ENCODE measurements around the gene CNOT2. TPM values are rescaled to one million over a fixed set of nuclear protein-coding genes. Genes with fewer than 3 reads are reported as not detected.

The CNOT2 gene
- total and polyA plus RNA-seq, 2 experiments from 2014 or later, result 110 to 152 TPM

DNA sequence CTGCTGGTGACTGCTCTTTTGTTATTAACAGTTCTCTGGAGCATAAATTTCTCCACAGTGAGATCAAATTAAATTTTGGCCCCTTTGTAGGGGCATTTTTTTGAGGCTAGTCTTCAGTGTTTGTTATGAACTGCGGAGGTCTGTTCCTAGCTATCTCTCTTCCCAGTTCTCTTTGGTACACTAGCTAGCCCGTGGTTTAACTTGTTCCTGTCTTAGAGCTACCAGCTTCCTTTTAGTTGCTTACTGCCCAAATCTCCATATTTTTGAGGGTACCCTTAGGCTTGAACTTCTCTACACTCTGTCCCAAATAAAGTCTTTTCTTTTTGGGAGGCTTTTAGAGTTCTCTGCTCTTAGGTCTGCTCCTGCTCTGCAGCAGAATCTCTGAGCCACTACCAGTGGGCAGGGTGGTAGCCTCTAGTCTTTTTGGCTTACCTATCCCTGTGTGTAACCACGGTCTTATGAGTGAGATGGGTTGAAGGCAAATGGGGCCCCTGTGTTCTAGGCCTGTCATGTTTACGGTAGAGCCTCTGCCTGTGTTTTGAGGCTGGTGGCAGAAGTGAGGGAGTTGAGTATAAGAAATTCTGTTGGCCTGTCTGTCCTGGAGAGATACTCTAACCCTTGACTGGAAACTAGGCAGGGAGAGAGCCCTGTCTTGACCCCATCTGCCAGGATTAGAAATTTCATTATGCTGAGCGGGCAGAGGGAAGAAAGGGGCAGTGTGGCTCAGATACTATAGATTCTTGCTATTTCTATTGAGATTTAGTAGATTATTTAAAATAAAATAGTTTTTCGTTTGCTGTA, 21.0 kb downstream of the CNOT2 start (continued):
- TF ChIP-seq, protein P1, sequence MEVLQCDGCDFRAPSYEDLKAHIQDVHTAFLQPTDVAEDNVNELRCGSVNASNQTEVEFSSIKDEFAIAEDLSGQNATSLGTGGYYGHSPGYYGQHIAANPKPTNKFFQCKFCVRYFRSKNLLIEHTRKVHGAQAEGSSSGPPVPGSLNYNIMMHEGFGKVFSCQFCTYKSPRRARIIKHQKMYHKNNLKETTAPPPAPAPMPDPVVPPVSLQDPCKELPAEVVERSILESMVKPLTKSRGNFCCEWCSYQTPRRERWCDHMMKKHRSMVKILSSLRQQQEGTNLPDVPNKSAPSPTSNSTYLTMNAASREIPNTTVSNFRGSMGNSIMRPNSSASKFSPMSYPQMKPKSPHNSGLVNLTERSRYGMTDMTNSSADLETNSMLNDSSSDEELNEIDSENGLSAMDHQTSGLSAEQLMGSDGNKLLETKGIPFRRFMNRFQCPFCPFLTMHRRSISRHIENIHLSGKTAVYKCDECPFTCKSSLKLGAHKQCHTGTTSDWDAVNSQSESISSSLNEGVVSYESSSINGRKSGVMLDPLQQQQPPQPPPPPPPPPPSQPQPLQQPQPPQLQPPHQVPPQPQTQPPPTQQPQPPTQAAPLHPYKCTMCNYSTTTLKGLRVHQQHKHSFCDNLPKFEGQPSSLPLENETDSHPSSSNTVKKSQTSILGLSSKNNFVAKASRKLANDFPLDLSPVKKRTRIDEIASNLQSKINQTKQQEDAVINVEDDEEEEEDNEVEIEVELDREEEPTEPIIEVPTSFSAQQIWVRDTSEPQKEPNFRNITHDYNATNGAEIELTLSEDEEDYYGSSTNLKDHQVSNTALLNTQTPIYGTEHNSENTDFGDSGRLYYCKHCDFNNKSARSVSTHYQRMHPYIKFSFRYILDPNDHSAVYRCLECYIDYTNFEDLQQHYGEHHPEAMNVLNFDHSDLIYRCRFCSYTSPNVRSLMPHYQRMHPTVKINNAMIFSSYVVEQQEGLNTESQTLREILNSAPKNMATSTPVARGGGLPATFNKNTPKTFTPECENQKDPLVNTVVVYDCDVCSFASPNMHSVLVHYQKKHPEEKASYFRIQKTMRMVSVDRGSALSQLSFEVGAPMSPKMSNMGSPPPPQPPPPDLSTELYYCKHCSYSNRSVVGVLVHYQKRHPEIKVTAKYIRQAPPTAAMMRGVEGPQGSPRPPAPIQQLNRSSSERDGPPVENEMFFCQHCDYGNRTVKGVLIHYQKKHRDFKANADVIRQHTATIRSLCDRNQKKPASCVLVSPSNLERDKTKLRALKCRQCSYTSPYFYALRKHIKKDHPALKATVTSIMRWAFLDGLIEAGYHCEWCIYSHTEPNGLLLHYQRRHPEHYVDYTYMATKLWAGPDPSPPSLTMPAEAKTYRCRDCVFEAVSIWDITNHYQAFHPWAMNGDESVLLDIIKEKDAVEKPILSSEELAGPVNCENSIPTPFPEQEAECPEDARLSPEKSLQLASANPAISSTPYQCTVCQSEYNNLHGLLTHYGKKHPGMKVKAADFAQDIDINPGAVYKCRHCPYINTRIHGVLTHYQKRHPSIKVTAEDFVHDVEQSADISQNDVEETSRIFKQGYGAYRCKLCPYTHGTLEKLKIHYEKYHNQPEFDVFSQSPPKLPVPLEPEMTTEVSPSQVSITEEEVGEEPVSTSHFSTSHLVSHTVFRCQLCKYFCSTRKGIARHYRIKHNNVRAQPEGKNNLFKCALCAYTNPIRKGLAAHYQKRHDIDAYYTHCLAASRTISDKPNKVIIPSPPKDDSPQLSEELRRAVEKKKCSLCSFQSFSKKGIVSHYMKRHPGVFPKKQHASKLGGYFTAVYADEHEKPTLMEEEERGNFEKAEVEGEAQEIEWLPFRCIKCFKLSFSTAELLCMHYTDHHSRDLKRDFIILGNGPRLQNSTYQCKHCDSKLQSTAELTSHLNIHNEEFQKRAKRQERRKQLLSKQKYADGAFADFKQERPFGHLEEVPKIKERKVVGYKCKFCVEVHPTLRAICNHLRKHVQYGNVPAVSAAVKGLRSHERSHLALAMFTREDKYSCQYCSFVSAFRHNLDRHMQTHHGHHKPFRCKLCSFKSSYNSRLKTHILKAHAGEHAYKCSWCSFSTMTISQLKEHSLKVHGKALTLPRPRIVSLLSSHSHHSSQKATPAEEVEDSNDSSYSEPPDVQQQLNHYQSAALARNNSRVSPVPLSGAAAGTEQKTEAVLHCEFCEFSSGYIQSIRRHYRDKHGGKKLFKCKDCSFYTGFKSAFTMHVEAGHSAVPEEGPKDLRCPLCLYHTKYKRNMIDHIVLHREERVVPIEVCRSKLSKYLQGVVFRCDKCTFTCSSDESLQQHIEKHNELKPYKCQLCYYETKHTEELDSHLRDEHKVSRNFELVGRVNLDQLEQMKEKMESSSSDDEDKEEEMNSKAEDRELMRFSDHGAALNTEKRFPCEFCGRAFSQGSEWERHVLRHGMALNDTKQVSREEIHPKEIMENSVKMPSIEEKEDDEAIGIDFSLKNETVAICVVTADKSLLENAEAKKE (CRISPR knock-in tag; IDR thresholded peaks at IDR 0.05), result no peak
- no peak for TF ChIP-seq ZNF114 (CRISPR knock-in tag; IDR thresholded peaks at IDR 0.05)
- TF ChIP-seq POLR2AphosphoS5 (IDR thresholded peaks at IDR 0.05; ENCODE audit: low read depth), result no peak
- TF ChIP-seq EZH2 (IDR thresholded peaks at IDR 0.05; ENCODE audit: low read depth, unreplicated experiment), result no peak
- TF ChIP-seq ZNF331 (CRISPR knock-in tag; IDR thresholded peaks at IDR 0.05; ENCODE audit: low read depth), result no peak

- DNase-seq (ENCODE audit: low spot score), result no peak
- Histone ChIP-seq H3K27me3 (ENCODE audit: insufficient read depth) (no peaks in the 10 kb centered on the region), H3K4me2 (no peak overlapping the region), H3K4me3 (no peak overlapping the region), H3F3A (replicated peaks; ENCODE audit: low read depth) (no peaks in the 10 kb centered on the region), H3K9me2 (ENCODE audit: insufficient read depth) (no peaks in the 10 kb centered on the region), H3K27ac (ENCODE audit: low read depth) (no peak overlapping the region), H4K20me1 (replicated peaks; ENCODE audit: insufficient read depth) (peaks cover 39% of the 10 kb centered on the region), H2AFZ (no peak overlapping the region), H3K36me3 (ENCODE audit: insufficient read depth) (no peaks in the 10 kb centered on the region), H3K79me2 (replicated peaks; ENCODE audit: insufficient read depth) (peaks cover 100% of the 10 kb centered on the region), H3K4me1 (ENCODE audit: insufficient read depth) (peaks cover 29% of the 10 kb centered on the region)
- Mint-ChIP-seq H3K27ac (no peak overlapping the region), H3K36me3 (ENCODE audit: low read depth) (no peaks in the 10 kb centered on the region; the same call in 2 of the 3 replicates), H3K27me3 (ENCODE audit: insufficient read depth, low read depth, poor library complexity) (no peaks in the 10 kb centered on the region), H3K4me1 (peaks cover 50% of the 10 kb centered on the region), H3K4me3 (no peak overlapping the region), H3K9me3 (no peaks in the 10 kb centered on the region)
- ATAC-seq, result no peak
- TF ChIP-seq ZNF331 (CRISPR knock-in tag; IDR thresholded peaks at IDR 0.05; ENCODE audit: low read depth) (no peak), ZNF114 (CRISPR knock-in tag; IDR thresholded peaks at IDR 0.05) (no peak), NANOG (IDR thresholded peaks at IDR 0.05; ENCODE audit: borderline replicate concordance) (no peak), EZH2 (IDR thresholded peaks at IDR 0.05; ENCODE audit: low read depth, unreplicated experiment) (no peak), JUNB (IDR thresholded peaks at IDR 0.05; ENCODE audit: unreplicated experiment) (no peak), EZH2phosphoT487 (IDR thresholded peaks at IDR 0.05; ENCODE audit: unreplicated experiment) (no peak), CREB1 (CRISPR knock-in tag; IDR thresholded peaks at IDR 0.05; ENCODE audit: low read depth) (no peak), POLR2AphosphoS5 (IDR thresholded peaks at IDR 0.05; ENCODE audit: low read depth) (no peak)
- TF ChIP-seq, protein P2, sequence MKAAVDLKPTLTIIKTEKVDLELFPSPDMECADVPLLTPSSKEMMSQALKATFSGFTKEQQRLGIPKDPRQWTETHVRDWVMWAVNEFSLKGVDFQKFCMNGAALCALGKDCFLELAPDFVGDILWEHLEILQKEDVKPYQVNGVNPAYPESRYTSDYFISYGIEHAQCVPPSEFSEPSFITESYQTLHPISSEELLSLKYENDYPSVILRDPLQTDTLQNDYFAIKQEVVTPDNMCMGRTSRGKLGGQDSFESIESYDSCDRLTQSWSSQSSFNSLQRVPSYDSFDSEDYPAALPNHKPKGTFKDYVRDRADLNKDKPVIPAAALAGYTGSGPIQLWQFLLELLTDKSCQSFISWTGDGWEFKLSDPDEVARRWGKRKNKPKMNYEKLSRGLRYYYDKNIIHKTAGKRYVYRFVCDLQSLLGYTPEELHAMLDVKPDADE (IDR thresholded peaks at IDR 0.05), result no peak
These were observed 21.9 kb downstream of the CNOT2 start for GRCh38 chr12:70265132-70265531.
